Measurements from ENCODE around the gene AEBP2. TPM values are rescaled to one million over a fixed set of nuclear protein-coding genes. Genes with fewer than 3 reads are reported as not detected.

The AEBP2 gene
- total RNA-seq, 1 donor from 2014 or later, result 36.5 TPM

DNA sequence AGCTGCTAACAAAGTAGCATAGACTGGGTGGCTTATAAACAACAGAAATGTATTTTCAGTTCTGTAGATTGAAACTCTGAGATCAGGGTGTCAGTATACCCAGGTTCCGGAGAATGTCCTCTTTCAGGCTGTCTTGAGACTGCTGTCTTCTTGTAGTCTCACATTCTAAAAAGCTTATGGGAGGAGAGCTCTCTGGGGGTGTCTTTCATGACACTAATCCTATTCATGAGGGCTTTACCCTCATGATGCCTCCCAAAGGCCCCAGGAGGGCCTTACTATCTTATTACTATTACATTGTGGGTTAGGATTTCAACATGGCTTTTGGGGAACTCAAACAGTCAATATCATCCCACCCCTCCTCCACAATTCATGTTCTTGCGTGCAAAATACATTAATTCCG, 94.3 kb downstream of the AEBP2 start:
- no peak for DNase-seq (ENCODE audit: low spot score)
- TF ChIP-seq, protein P1, sequence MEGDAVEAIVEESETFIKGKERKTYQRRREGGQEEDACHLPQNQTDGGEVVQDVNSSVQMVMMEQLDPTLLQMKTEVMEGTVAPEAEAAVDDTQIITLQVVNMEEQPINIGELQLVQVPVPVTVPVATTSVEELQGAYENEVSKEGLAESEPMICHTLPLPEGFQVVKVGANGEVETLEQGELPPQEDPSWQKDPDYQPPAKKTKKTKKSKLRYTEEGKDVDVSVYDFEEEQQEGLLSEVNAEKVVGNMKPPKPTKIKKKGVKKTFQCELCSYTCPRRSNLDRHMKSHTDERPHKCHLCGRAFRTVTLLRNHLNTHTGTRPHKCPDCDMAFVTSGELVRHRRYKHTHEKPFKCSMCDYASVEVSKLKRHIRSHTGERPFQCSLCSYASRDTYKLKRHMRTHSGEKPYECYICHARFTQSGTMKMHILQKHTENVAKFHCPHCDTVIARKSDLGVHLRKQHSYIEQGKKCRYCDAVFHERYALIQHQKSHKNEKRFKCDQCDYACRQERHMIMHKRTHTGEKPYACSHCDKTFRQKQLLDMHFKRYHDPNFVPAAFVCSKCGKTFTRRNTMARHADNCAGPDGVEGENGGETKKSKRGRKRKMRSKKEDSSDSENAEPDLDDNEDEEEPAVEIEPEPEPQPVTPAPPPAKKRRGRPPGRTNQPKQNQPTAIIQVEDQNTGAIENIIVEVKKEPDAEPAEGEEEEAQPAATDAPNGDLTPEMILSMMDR (IDR thresholded peaks at IDR 0.05), result no peak
- peaks cover 10% of the 10 kb centered on the region for H3K36me3 Mint-ChIP-seq (ENCODE audit: low read depth)
- H3K4me3 Mint-ChIP-seq (ENCODE audit: unreplicated experiment), result no peak overlapping the region
- peaks cover 30% of the 10 kb centered on the region for H3K4me1 Mint-ChIP-seq (ENCODE audit: low read depth)
- H3K27ac Mint-ChIP-seq (ENCODE audit: unreplicated experiment), result no peak overlapping the region
- no peaks in the 10 kb centered on the region for H3K27me3 Mint-ChIP-seq (ENCODE audit: low read depth)
- peaks cover 16% of the 10 kb centered on the region for H3K9me3 Mint-ChIP-seq (ENCODE audit: low read depth)

DNA sequence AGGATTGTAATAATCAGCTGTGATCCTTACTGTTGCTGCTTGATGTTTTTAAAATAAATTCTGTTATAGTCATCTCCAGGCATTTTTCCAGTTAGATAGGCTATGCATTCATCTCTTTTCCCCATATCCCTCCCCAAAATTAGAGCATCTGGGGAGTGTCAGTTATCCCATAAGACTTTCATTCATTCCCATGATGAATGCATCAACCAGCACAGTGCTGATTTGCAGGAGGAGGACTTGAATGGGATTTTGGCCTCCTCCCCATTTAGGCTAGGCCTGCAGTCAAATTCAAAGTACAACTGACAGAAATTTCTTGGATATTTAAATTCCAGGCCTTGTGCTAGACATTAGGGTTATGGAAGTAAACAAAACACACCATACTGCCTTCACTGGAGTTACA, 99.8 kb downstream of the AEBP2 start:
- Mint-ChIP-seq H3K9me3 (ENCODE audit: low read depth) (peaks cover 14% of the 10 kb centered on the region), H3K4me3 (ENCODE audit: unreplicated experiment) (no peak overlapping the region), H3K27ac (ENCODE audit: unreplicated experiment) (no peak overlapping the region), H3K4me1 (ENCODE audit: low read depth) (no peaks in the 10 kb centered on the region), H3K27me3 (ENCODE audit: low read depth) (no peaks in the 10 kb centered on the region), H3K36me3 (ENCODE audit: low read depth) (peaks cover 10% of the 10 kb centered on the region)
- DNase-seq (ENCODE audit: low spot score), result no peak
- TF ChIP-seq, protein P1 (IDR thresholded peaks at IDR 0.05), result no peak

DNA sequence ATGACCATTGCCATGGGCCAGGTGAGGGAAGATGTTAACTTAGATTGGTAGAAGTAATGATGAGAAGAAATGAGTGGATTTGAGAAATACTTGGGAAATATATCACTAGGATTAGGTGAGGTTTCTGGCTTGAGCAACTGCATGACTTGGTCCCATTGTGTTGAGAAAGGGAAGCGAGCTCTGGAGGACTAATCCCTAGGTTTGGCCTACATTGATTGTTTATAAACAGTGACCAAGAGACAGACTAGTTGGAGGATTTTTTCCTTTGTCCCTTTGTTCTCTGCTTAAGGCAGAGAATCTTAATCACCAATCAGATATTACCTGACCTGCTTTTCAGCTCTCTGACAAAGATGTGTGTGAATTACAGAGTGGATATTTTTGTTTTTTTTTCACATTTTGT, 100.5 kb downstream of the AEBP2 start:
- DNase-seq (ENCODE audit: low spot score), result no peak
- TF ChIP-seq, protein P1 (IDR thresholded peaks at IDR 0.05), result no peak
- Mint-ChIP-seq H3K27me3 (ENCODE audit: low read depth) (no peaks in the 10 kb centered on the region), H3K36me3 (ENCODE audit: low read depth) (peaks cover 10% of the 10 kb centered on the region), H3K27ac (ENCODE audit: unreplicated experiment) (no peak overlapping the region), H3K9me3 (ENCODE audit: low read depth) (peaks cover 14% of the 10 kb centered on the region), H3K4me3 (ENCODE audit: unreplicated experiment) (no peak overlapping the region), H3K4me1 (ENCODE audit: low read depth) (peaks cover 2% of the 10 kb centered on the region)

DNA sequence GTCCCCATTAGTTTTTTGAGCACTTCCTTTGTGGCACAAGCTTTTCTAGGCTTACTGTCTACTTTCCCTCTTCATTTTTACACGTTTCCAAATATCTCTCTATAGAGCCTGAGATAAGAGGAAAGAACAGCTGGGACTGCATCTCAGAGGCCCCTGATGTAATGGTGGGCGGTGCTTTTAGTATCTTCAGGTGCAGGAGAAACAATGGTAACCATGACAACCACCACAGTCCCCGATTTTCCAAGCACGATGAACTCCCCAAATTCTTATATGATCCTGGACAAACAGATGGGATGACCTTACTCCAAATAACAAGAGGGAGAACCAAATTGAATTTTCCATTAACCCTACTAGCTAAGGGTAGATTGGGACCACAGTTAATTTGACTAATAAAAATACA, 103.3 kb downstream of the AEBP2 start:
- H3K4me1 Mint-ChIP-seq (ENCODE audit: low read depth), result peaks cover 27% of the 10 kb centered on the region
- TF ChIP-seq, protein P1 (IDR thresholded peaks at IDR 0.05), result no peak
- H3K9me3 Mint-ChIP-seq (ENCODE audit: low read depth), result no peaks in the 10 kb centered on the region
- no peaks in the 10 kb centered on the region for H3K27me3 Mint-ChIP-seq (ENCODE audit: low read depth)
- H3K36me3 Mint-ChIP-seq (ENCODE audit: low read depth), result no peaks in the 10 kb centered on the region
- DNase-seq (ENCODE audit: low spot score), result no peak
- no peak overlapping the region for H3K4me3 Mint-ChIP-seq (ENCODE audit: unreplicated experiment)
- H3K27ac Mint-ChIP-seq (ENCODE audit: unreplicated experiment), result no peak overlapping the region

DNA sequence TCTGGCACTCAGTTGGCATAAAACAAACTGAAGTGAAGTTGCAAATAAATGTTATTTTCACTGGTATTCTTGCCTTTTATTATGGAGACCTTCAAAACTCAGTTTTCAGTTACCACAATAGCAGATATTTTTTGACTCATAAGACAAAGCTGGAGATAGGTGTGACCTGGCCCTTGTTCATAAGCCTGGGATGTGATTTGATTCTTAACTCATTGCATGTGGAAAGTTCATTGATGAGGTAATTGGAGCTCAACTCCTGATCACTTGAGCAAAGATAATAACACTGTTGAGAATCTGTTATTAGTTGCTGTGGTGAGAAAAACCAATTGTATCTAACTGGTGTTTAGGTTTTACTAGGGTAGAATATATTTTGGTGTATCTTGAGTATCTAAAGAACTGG, 105.1 kb downstream of the AEBP2 start:
- H3K27me3 Mint-ChIP-seq (ENCODE audit: low read depth), result no peaks in the 10 kb centered on the region
- peaks cover 41% of the 10 kb centered on the region for H3K4me1 Mint-ChIP-seq (ENCODE audit: low read depth)
- no peak for DNase-seq (ENCODE audit: low spot score)

More for the DNA sequence above, 105.1 kb downstream of the AEBP2 start:
- TF ChIP-seq, protein P1 (IDR thresholded peaks at IDR 0.05), result no peak
- Mint-ChIP-seq H3K9me3 (ENCODE audit: low read depth) (no peaks in the 10 kb centered on the region), H3K4me3 (ENCODE audit: unreplicated experiment) (no peak overlapping the region), H3K27ac (ENCODE audit: unreplicated experiment) (no peak overlapping the region), H3K36me3 (ENCODE audit: low read depth) (no peaks in the 10 kb centered on the region)
